GM12873 (cell line): Measurements from ENCODE around the gene SGSM2.

ENCODE experiments used
- TF ChIP-seq, protein P1 (sequence below): IDR thresholded peaks from 2 replicates; pipeline ENCODE4 v1.5.1; 2012; ENCODE audit warnings: low read depth, mild to moderate bottlenecking, moderate library complexity, low read length, control low read depth; ENCODE audit not compliant: insufficient read depth; ENCODE audit errors: missing control alignments

The SGSM2 gene

DNA sequence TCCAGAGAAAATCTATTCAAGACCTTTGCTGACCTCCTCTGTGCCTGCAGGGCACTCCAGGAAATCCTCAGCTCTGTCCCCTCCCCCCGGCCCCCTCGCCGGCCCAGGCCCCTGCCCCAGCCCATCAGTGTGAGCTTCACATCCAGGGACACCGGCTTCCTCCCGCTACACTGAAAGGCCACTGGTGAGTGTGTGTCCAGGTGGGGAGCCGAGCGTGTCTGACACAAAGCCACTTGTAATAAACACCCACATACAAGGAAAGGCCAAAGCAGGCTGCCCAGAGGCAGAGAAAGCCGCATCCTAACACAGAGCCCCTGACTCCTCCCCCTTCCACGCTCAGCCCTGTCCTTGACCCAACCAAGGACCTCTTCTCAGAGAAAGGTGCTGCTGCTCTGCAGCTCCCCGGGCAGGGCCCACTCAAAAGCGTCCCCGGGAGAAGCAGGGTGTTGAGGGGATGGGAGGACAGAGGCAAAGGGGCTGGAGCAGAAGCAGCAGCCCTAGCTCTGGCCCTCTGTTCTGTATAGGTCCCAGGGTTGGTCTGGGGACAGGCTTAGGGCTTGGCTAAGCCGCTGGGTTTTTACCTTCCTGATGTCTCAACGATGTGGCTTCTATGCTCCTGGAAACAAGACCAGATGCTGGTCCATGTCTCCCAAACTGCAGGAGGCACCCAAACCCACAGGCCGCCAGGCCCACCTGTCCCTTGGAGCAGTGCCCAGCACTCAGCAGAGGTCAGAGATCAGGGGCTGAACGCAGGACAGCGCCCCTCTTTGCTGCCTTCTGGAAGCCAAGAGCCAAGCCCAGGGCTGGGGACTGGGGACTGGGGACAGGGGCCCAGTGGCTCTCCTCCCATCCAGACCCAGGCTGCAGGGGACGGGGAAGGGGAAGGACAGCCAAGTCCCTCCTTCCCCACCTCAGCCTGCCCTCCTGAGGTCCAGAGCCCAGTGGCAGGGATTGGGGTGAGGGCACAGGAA is 48.2 kb downstream of the SGSM2 start:
- TF ChIP-seq, protein P1, sequence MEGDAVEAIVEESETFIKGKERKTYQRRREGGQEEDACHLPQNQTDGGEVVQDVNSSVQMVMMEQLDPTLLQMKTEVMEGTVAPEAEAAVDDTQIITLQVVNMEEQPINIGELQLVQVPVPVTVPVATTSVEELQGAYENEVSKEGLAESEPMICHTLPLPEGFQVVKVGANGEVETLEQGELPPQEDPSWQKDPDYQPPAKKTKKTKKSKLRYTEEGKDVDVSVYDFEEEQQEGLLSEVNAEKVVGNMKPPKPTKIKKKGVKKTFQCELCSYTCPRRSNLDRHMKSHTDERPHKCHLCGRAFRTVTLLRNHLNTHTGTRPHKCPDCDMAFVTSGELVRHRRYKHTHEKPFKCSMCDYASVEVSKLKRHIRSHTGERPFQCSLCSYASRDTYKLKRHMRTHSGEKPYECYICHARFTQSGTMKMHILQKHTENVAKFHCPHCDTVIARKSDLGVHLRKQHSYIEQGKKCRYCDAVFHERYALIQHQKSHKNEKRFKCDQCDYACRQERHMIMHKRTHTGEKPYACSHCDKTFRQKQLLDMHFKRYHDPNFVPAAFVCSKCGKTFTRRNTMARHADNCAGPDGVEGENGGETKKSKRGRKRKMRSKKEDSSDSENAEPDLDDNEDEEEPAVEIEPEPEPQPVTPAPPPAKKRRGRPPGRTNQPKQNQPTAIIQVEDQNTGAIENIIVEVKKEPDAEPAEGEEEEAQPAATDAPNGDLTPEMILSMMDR = no peak

DNA sequence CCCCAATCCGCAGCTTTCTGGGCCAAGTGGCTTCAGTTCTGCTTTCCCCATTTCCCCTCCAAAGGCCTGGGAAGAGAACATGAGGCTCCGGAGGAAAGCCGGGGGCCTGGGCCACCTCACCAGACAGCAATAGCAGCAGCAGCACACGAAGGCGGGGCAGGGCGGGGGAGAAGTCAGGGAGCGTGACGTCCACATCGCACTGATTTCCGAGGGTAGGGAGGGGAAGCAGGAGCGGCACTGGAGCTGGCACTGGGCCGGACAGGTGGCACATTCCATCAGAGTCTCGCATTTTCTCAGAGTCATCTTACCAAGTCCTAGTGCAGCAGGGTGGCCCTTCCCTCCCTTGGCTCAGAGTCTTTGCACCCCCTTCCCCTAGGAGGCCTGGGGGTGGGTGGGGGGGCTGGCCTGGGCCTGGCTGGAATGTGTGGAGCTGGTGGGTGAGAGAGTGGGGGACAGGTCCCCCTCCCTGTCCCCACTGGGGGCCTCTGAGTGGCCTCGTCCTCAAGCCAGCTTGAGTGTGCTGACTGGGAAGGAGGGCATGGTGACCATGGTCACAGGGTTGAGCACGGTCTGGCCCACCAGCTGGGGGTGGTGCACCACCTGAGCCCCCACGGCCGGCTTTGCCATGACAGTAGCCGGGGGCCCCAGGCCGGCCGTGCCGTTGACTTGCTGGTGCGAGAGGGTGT is 49.2 kb downstream of the SGSM2 start:
- TF ChIP-seq, protein P1 = no peak

DNA sequence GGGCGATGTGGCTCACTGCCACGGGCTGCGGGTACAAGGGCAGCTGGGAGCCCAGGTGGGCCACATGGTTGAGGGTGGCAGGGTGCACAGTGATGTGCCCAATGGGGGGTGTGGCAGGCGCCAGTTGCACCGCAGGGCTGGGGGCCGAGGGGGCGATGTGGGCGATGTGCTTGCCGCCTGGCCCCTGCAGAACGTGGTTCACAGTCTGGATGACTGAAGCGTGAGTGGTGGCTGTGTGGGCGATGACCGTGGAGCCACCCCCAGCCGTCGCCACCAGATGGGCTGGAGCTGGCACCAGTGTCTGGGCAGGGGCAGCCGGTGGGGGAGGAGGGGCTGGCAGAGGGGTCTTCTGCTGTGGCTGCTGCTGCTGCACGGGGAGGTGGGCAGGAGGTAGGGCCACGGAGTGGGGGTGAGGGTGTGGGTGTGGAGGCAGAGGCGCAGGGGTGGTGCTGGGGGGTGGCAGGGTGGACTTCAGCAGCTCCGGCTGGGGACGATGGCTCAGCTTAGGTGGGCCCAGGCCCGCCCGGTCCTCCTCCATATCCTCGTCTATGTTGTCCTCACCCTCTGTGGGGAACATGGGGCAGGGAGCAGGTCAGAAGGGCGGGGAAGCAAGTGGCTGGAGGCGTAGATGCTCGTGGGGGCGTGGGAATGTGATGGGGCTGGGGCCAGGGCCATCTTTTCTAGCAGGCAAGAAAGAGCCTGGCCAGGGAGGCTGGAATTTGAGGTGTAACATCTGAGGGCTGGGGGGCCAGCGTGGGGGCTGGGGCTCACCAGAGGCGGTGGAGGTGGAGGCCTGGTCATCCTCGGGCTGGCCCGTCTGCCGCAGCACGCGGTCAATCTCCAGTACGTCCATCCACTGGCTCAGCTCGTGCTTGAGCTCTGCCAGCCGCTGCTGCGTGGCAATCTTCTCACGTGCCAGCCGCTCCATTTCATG is 50.1 kb downstream of the SGSM2 start:
- TF ChIP-seq, protein P1 = no peak

DNA sequence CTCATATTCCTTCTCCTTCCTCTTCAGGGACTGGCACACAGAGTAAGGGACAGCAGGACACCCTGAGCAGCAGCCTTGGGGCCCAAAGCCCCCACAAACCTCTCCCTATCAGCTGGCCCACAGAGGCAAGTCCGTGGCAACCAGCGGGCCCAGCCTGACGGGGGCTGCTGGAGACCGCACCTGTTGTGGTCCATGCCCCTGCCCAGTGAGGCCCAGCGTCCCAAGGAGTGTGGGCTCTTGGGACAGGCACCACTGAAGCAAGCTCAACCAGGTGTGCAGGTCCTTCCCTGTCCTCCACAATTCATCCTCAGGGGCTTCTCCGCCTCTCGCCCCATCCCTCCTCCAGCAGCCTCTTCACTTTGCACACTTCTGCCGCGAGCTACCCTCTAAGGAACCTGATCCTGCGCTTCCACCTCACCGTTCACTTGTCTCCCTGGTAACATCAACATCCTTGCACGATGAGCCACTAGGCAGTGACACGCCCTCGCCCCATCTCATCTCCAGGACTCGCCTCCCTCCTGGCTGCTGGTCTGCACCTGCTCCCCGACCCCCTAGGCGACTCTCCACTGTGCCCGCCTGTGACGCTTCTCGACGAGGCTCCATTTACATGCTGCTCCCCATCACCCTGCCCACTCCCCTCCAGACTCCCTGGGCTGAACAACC is 50.9 kb downstream of the SGSM2 start:
- TF ChIP-seq, protein P1 = no peak

DNA sequence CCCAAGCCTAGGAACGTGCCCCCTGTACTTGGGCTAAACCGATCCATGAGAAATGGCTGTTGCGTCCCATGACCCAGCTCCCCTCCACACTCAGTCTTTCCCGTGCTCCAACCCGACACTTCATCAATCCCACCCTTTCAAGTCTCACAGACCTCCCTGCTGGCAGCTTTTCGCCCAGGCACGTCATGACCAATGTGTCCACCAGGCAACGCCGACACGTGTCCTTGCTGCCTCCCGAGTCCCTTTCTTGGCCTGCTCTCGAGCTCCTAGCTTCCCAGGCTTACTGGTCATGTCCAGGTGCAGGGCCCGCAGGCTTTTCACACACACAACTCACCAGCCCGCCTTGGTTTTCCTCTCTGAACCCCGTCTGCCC is 51.4 kb downstream of the SGSM2 start:
- TF ChIP-seq, protein P1 = no peak

DNA sequence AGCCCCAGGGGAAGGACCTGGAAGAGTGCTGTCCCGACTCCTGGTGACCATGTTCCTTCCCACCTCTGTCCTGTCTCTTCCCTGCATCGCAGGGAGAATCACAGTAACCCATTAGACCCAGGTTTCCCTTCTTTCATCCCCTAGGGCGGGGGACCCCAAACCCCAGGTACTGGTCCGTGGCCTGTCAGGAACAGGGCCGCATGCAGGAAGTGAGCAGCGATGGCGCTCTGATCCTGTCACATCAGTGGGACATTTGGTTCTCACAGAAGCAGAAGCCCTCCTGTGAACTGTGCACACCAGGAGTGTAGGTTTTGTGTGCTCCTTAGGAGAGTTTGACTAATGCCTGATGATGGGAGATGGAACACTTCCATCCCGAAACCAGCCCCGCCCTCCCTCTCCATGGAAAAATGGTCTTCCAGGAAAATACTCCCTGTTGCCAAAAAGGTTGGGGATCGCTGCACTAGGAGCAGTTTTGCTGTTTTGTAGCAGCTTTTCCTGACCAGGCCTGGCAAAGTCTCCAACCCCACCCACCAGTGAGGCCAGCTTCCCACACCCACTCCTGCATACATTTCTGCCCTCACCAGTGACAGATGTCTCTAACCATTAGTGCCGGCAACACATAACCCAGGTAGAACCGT is 53.0 kb downstream of the SGSM2 start:
- TF ChIP-seq, protein P1 = no peak
